Measurements from ENCODE around the gene PSENEN.

DNA sequence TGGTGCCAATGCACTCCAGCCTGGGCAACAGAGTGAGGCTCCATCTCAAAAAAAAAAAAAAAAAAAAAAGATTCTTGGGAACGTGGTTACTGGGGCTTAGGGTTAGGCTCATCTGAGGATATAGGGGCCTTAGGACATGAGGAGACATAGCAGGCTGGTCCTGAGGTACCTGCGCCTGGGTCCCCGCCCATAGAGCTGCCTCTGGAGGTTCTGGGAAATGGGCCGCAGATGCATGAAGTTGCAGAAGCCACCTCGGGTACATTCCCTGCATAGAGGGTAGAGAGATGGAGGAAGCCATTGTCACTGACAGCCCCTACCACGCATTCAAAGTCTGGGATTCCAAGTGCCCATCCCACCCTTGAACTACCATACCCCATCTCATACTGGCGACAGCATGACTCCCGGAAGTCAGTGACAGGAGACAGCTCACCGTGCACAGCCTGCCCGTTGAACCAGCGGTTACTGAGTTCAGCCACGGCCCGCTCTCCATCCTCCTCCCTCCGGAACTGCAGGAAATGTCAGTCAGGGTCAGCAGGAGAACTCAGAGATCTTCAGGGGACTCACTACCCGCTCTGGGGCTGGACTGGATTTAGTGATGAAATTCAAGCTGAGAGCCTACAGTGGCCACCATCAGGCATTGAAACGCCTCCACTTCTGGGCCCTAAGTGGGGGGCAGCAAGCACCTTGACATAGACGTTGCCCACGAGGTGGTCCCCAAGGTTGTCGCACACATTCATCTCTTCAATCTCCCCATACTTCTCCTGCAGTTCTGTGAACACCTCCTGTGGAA lies 1.6 kb upstream of the PSENEN start:
- TF ChIP-seq EZH2phosphoT487 (IDR thresholded peaks at IDR 0.05; ENCODE audit: unreplicated experiment) (no peak), POLR2AphosphoS5 (IDR thresholded peaks at IDR 0.05; ENCODE audit: low read depth) (no peak), JUNB (IDR thresholded peaks at IDR 0.05; ENCODE audit: unreplicated experiment) (no peak), ZNF331 (CRISPR knock-in tag; IDR thresholded peaks at IDR 0.05; ENCODE audit: low read depth) (no peak), EZH2 (IDR thresholded peaks at IDR 0.05; ENCODE audit: low read depth, unreplicated experiment) (no peak), CREB1 (CRISPR knock-in tag; IDR thresholded peaks at IDR 0.05; ENCODE audit: low read depth) (no peak), ETS1 (IDR thresholded peaks at IDR 0.05) (no peak), NANOG (IDR thresholded peaks at IDR 0.05; ENCODE audit: borderline replicate concordance) (no peak)
- TF ChIP-seq, protein P1, sequence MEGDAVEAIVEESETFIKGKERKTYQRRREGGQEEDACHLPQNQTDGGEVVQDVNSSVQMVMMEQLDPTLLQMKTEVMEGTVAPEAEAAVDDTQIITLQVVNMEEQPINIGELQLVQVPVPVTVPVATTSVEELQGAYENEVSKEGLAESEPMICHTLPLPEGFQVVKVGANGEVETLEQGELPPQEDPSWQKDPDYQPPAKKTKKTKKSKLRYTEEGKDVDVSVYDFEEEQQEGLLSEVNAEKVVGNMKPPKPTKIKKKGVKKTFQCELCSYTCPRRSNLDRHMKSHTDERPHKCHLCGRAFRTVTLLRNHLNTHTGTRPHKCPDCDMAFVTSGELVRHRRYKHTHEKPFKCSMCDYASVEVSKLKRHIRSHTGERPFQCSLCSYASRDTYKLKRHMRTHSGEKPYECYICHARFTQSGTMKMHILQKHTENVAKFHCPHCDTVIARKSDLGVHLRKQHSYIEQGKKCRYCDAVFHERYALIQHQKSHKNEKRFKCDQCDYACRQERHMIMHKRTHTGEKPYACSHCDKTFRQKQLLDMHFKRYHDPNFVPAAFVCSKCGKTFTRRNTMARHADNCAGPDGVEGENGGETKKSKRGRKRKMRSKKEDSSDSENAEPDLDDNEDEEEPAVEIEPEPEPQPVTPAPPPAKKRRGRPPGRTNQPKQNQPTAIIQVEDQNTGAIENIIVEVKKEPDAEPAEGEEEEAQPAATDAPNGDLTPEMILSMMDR (conservative IDR thresholded peaks at IDR 0.05; ENCODE audit: low read depth in 2 of 2) = no peak
- TF ChIP-seq, protein P2, sequence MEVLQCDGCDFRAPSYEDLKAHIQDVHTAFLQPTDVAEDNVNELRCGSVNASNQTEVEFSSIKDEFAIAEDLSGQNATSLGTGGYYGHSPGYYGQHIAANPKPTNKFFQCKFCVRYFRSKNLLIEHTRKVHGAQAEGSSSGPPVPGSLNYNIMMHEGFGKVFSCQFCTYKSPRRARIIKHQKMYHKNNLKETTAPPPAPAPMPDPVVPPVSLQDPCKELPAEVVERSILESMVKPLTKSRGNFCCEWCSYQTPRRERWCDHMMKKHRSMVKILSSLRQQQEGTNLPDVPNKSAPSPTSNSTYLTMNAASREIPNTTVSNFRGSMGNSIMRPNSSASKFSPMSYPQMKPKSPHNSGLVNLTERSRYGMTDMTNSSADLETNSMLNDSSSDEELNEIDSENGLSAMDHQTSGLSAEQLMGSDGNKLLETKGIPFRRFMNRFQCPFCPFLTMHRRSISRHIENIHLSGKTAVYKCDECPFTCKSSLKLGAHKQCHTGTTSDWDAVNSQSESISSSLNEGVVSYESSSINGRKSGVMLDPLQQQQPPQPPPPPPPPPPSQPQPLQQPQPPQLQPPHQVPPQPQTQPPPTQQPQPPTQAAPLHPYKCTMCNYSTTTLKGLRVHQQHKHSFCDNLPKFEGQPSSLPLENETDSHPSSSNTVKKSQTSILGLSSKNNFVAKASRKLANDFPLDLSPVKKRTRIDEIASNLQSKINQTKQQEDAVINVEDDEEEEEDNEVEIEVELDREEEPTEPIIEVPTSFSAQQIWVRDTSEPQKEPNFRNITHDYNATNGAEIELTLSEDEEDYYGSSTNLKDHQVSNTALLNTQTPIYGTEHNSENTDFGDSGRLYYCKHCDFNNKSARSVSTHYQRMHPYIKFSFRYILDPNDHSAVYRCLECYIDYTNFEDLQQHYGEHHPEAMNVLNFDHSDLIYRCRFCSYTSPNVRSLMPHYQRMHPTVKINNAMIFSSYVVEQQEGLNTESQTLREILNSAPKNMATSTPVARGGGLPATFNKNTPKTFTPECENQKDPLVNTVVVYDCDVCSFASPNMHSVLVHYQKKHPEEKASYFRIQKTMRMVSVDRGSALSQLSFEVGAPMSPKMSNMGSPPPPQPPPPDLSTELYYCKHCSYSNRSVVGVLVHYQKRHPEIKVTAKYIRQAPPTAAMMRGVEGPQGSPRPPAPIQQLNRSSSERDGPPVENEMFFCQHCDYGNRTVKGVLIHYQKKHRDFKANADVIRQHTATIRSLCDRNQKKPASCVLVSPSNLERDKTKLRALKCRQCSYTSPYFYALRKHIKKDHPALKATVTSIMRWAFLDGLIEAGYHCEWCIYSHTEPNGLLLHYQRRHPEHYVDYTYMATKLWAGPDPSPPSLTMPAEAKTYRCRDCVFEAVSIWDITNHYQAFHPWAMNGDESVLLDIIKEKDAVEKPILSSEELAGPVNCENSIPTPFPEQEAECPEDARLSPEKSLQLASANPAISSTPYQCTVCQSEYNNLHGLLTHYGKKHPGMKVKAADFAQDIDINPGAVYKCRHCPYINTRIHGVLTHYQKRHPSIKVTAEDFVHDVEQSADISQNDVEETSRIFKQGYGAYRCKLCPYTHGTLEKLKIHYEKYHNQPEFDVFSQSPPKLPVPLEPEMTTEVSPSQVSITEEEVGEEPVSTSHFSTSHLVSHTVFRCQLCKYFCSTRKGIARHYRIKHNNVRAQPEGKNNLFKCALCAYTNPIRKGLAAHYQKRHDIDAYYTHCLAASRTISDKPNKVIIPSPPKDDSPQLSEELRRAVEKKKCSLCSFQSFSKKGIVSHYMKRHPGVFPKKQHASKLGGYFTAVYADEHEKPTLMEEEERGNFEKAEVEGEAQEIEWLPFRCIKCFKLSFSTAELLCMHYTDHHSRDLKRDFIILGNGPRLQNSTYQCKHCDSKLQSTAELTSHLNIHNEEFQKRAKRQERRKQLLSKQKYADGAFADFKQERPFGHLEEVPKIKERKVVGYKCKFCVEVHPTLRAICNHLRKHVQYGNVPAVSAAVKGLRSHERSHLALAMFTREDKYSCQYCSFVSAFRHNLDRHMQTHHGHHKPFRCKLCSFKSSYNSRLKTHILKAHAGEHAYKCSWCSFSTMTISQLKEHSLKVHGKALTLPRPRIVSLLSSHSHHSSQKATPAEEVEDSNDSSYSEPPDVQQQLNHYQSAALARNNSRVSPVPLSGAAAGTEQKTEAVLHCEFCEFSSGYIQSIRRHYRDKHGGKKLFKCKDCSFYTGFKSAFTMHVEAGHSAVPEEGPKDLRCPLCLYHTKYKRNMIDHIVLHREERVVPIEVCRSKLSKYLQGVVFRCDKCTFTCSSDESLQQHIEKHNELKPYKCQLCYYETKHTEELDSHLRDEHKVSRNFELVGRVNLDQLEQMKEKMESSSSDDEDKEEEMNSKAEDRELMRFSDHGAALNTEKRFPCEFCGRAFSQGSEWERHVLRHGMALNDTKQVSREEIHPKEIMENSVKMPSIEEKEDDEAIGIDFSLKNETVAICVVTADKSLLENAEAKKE (CRISPR knock-in tag; IDR thresholded peaks at IDR 0.05) = no peak

Measured in GM23338 (cell line).